ENCODE measurements around the gene C17orf67. TPM values are rescaled to one million over a fixed set of nuclear protein-coding genes. Genes with fewer than 3 reads are reported as not detected.

The C17orf67 gene
- total RNA-seq, 1 donor from 2014 or later, result 3.8 TPM

- Mint-ChIP-seq H3K4me1 (peaks cover 14% of the 10 kb centered on the region), H3K9me3 (no peaks in the 10 kb centered on the region), H3K4me3 (no peak overlapping the region), H3K27ac (no peak overlapping the region), H3K36me3 (no peaks in the 10 kb centered on the region), H3K27me3 (ENCODE audit: low read depth) (peaks cover 73% of the 10 kb centered on the region)
- no peak for TF ChIP-seq CTCF (IDR thresholded peaks at IDR 0.05; ENCODE audit: unreplicated experiment)
- no peak for DNase-seq (ENCODE audit: low spot score in 2 of 2, unreplicated experiment in 2 of 2)
Observed at GRCh38 chr17:56781906-56782305, 51.8 kb downstream of the C17orf67 start.

- DNase-seq (ENCODE audit: low spot score in 2 of 2, unreplicated experiment in 2 of 2), result peak; percentile 73 to 90
- Mint-ChIP-seq H3K27ac (peak overlapping the region; percentile 84), H3K9me3 (no peaks in the 10 kb centered on the region), H3K27me3 (ENCODE audit: low read depth) (peaks cover 65% of the 10 kb centered on the region), H3K36me3 (no peaks in the 10 kb centered on the region), H3K4me3 (peak overlapping the region; percentile 76), H3K4me1 (peaks cover 12% of the 10 kb centered on the region)
- TF ChIP-seq CTCF (IDR thresholded peaks at IDR 0.05; ENCODE audit: unreplicated experiment), result peak; percentile 97
Observed at GRCh38 chr17:56779898-56780777, 53.6 kb downstream of the C17orf67 start.

GRCh38 chr17:56779322-56779721 lies 54.4 kb downstream of the C17orf67 start:
- Mint-ChIP-seq H3K27me3 (ENCODE audit: low read depth) (peaks cover 63% of the 10 kb centered on the region), H3K9me3 (no peaks in the 10 kb centered on the region), H3K27ac (no peak overlapping the region), H3K4me1 (peaks cover 10% of the 10 kb centered on the region), H3K36me3 (no peaks in the 10 kb centered on the region), H3K4me3 (peak overlapping the region; percentile 76)
- no peak for DNase-seq (ENCODE audit: low spot score in 2 of 2, unreplicated experiment in 2 of 2)
- no peak for TF ChIP-seq CTCF (IDR thresholded peaks at IDR 0.05; ENCODE audit: unreplicated experiment)

GRCh38 chr17:56778898-56779297 lies 54.8 kb downstream of the C17orf67 start:
- H3K4me3 Mint-ChIP-seq, result no peak overlapping the region
- H3K27ac Mint-ChIP-seq, result no peak overlapping the region
- no peaks in the 10 kb centered on the region for H3K9me3 Mint-ChIP-seq
- H3K27me3 Mint-ChIP-seq (ENCODE audit: low read depth), result peaks cover 62% of the 10 kb centered on the region
- DNase-seq (ENCODE audit: low spot score in 2 of 2, unreplicated experiment in 2 of 2), result no peak
- TF ChIP-seq CTCF (IDR thresholded peaks at IDR 0.05; ENCODE audit: unreplicated experiment), result no peak
- H3K4me1 Mint-ChIP-seq, result peaks cover 10% of the 10 kb centered on the region
- no peaks in the 10 kb centered on the region for H3K36me3 Mint-ChIP-seq

GRCh38 chr17:56777859-56778258 lies 55.9 kb downstream of the C17orf67 start:
- Mint-ChIP-seq H3K4me3 (no peak overlapping the region), H3K36me3 (no peaks in the 10 kb centered on the region), H3K4me1 (peaks cover 10% of the 10 kb centered on the region), H3K27ac (no peak overlapping the region), H3K27me3 (ENCODE audit: low read depth) (peaks cover 64% of the 10 kb centered on the region), H3K9me3 (no peaks in the 10 kb centered on the region)
- no peak for TF ChIP-seq CTCF (IDR thresholded peaks at IDR 0.05; ENCODE audit: unreplicated experiment)
- no peak for DNase-seq (ENCODE audit: low spot score in 2 of 2, unreplicated experiment in 2 of 2)
